HCEC 1CT (cell line): ENCODE results near the gene RASSF7.

Experiments
- DNase-seq: peaks from one replicate; pipeline ENCODE4 v3.0.0-alpha.2; 2017

Gene RASSF7

DNA sequence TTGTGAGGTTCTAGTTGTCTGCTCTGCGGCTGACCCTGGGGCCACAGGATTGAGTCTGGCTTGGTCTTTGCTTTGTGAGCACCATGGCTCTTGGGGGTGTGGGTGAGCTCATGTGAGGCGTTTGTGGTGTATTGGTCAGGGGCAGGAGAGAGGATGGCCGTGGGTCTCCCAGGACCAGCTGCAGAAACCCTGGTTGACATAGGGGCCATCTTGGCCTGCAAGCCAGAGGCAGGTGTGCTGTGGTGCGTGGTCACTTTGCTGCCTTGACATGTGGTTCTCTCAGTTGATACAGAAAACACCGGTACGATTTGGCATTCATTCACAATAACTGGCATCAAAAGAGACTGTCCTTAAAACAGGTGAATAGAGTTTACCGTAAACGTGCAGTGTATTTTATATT, 26.8 kb downstream of the RASSF7 start:
- no peak for DNase-seq

- DNase-seq, result peak; percentile 77
Observed at GRCh38 chr11:587978-588380, 27.2 kb downstream of the RASSF7 start.

DNA sequence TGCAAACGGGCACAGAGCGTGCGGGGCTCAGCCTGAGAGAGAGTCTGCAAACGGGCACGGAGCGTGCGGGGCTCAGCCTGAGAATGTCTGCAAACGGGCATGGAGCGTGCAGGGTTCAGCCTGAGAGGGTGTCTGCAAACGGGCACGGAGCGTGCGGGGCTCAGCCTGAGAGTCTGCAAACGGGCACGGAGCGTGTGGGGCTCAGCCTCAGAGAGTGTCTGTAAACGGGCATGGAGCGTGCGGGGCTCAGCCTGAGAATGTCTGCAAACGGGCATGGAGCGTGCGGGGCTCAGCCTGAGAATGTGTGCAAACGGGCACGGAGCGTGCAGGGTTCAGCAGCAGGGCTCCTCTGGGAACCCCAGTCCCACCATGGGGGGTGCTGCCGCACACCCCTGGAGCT, 29.0 kb downstream of the RASSF7 start:
- no peak for DNase-seq

GRCh38 chr11:590997-591396, 30.2 kb downstream of the RASSF7 start:
- no peak for DNase-seq

DNA sequence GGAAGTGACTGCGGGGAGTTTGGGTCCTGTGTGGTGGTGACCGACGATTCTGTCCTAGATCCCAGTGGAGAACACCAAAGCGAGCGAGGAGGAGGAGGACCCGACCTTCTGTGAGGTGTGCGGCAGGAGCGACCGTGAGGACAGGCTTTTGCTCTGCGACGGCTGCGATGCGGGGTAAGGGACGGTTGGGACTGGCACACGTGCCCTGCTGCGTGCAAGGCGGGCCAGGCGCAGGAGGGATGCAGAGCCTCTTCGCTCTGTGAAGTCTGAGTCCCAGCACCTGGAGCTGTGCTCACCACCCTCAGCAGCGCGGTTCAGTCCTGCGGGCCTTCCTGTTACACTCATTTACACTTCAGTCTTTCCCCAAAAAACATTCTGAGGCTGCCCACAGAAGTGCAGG, 31.7 kb downstream of the RASSF7 start:
- DNase-seq, result no peak

GRCh38 chr11:592918-593317, 32.1 kb downstream of the RASSF7 start:
- DNase-seq, result no peak

DNA sequence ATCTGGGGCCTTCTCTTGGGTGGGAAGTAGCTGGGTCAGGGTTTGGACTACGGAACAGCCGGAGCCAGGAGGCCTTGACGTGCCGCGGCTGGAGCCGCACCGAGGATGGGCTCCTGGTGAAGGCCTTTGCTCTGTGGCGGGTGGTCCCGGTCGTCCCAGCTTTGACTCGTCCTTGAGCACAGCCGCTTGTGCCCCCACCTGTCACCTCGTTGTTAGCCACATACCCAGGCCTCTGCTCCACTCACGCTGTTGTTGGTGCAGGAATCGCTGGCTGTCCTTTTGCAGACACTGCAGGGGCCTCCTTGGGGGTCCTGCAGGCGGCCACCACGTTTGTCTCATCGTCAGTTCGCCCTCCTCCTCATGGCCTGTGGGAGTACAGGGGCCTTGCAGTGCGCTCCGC, 32.6 kb downstream of the RASSF7 start:
- DNase-seq, result no peak

GRCh38 chr11:595400-595799, 34.6 kb downstream of the RASSF7 start:
- no peak for DNase-seq

DNA sequence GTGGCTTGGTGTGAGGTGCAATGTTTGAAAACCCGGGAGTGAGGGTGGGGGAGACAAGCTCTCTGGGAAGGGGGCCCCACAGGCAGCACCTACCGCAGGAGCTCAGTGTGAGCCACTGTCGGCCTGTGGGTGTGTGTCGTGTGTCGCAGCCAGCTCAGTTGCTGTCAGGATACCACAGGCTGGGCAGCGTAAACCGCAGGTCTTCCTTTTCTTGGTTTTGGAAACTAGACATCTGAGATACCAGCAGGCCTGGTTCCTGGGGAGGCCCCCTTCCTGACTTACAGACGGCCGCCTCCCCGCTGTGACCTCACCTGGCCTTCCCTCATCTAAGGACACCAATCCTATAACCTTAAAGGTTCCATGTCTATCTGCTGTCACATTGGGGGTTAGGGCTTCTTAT, 35.6 kb downstream of the RASSF7 start:
- no peak for DNase-seq

DNA sequence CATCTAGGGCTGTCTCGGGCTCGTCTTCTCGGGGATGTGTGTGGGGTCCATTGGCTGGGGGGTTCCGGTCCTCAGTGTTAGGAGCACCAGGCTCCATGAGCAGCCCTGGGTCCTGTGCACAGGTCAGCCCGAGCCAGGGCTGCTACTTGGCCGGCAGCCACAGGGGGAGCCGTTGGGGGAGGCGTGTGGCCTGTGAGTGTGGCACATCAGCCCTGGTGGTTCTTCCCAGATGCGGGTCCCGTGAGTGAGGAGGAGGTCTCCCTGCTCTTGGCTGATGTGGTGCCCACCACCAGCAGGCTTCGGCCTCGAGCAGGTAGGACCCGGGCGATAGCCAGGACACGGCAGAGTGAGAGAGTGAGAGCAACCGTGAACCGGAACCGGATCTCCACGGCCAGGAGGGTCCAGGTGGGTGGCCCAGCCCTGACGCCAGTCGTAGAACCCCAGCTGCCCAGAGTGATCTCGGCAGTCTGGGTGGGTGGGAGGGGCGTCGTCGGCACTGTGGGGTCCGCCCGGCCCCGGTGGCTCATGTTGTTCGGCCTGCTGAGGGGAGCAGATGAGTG, 36.5 kb downstream of the RASSF7 start:
- no peak for DNase-seq

GRCh38 chr11:598005-598680, 37.4 kb downstream of the RASSF7 start:
- DNase-seq, result no peak

DNA sequence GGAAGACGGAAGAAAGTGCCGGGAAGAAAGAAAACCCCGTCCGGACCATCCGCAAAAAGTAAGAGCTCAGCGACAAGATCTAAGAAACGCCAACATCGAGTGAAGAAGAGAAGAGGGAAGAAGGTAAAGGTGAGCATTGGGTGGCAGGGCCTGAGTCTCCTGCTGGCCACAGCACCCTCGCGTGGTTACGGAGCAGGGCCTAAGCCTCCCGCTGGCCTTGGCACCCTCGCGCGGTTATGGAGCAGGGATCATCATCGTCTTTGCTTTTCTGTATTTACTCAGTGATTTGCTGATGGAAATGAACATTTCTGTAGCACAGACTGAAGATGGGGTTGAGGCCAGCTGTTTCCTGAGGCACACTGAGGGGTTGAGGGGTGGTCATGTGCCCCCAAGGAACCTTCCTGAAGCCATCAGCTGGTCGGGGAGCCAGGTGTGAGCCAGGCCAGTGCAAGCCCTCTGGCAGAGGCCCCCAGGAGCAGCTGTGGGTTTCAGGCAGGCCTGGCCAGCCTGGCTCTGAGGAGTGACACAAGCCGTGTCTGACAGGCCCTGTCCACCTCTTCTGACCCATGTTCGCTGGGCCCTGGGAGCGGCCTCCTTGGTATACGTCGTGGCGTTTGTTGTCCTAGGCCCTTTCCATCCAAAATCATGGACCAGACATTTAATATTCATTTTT, 40.9 kb downstream of the RASSF7 start:
- DNase-seq, result no peak

- DNase-seq, result no peak
Observed at GRCh38 chr11:603154-603553, 42.4 kb downstream of the RASSF7 start.

- no peak for DNase-seq
Observed at GRCh38 chr11:605286-606129, 44.7 kb downstream of the RASSF7 start.

DNA sequence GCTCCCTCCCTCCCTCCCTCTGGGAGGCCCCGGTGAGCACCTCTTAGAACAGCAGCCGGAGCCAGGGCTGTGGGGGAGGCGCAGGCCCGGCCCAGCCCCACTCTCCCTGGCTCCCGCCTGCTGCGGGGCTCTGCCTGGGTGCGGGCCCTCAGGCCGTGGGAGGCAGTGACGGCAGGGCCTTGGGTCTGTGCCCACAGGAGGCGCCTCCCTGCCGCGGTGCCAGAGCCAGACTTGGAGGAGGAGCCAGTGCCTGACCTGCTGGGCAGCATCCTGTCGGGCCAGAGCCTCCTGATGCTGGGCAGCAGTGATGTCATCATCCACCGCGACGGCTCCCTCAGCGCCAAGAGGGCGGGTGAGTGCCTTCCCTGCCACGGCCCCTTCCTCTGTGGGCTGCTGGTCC, 45.5 kb downstream of the RASSF7 start:
- DNase-seq, result no peak

DNA sequence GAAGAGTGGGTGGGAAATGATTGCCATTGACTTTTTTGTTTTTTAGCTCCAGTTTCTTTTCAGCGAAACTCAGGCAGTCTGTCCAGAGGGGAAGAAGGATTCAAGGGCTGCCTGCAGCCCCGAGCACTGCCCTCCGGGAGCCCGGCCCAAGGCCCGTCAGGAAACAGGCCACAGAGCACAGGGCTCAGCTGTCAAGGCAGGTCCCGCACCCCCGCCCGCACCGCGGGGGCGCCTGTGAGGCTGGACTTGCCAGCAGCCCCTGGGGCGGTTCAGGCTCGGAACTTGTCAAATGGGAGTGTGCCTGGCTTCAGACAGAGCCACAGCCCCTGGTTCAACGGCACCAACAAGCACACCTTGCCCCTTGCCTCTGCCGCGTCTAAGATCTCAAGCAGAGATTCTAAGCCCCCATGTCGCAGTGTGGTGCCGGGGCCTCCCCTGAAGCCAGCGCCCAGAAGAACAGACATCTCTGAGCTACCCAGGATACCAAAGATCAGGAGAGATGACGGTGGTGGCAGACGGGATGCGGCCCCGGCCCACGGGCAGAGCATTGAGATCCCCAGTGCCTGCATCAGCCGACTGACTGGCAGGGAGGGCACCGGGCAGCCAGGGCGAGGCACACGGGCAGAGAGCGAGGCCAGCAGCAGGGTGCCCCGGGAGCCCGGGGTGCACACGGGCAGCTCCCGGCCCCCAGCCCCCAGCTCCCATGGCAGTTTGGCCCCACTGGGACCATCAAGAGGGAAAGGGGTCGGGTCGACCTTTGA, 46.4 kb downstream of the RASSF7 start:
- DNase-seq, result no peak

DNA sequence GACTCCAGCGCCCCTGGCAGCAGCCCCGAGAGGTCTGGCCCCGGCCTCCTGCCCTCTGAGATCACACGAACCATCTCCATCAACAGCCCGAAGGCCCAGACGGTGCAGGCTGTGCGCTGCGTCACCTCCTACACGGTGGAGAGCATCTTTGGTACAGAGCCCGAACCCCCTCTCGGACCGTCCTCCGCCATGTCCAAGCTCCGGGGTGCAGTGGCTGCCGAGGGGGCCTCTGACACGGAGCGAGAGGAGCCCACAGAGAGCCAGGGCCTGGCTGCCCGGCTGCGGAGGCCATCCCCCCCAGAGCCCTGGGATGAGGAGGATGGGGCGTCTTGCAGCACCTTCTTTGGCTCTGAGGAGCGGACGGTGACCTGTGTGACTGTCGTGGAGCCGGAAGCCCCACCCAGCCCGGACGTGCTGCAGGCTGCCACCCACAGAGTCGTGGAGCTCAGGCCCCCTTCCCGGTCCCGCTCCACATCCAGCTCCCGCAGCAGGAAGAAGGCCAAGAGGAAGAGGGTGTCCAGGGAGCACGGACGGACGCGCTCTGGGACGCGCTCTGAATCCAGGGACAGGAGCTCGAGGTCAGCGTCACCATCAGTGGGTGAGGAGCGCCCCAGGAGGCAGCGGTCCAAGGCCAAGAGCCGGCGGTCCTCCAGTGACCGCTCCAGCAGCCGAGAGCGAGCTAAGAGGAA, 47.3 kb downstream of the RASSF7 start:
- no peak for DNase-seq

DNA sequence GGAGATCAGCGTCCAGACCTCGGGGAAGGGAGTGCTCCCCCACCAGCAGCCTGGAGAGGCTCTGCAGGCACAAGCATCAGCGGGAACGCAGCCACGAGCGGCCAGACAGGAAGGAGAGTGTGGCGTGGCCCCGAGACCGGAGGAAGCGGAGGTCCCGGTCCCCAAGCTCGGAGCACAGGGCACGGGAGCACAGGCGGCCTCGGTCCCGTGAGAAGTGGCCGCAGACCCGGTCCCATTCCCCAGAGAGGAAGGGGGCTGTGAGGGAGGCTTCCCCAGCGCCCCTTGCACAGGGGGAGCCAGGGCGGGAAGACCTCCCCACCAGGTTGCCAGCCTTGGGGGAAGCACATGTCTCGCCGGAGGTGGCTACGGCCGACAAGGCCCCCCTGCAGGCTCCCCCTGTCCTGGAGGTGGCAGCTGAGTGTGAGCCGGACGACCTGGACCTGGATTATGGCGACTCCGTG, 48.1 kb downstream of the RASSF7 start:
- DNase-seq, result no peak

GRCh38 chr11:609341-609811, 48.6 kb downstream of the RASSF7 start:
- DNase-seq, result no peak

DNA sequence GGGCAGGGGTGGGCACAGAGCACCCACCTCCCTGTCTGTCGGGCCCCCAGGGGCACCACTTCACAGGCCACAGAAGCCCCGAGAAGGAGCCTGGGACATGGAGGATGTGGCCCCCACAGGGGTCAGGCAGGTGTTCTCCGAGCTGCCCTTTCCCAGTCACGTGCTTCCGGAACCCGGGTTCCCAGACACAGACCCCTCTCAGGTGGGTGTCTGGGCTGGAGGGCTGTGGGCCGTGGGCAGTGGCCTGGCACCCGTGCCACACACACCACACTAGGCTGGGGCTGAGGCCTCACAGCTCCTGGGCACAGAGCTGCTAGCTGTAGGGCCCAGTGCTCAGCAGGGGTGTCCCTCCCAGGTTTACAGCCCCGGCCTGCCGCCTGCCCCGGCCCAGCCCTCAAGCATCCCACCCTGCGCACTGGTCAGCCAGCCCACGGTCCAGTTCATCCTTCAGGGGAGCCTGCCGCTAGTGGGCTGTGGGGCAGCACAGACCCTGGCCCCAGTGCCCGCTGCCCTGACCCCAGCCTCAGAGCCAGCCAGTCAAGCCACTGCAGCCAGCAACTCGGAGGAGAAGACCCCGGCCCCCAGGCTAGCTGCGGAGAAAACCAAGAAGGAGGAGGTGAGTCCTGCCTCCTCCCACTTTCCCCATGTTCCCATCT, 49.5 kb downstream of the RASSF7 start:
- DNase-seq, result no peak
